ENCODE data around the gene CDS2. TPM values are rescaled to one million over a fixed set of nuclear protein-coding genes. Genes with fewer than 3 reads are reported as not detected.

The CDS2 gene
- total RNA-seq, 1 experiment from 2014 or later = 23.7 TPM

Small RNA genes within 50 kb of the gene (small RNA-seq; reads per million reads assigned to genes)
- gene RF00019 (0 reads per million in 2 experiments), gene RF00568 (0 to 0.06 reads per million in 2 experiments), gene RNA5SP474 (0.02 to 0.12 reads per million in 2 experiments)

Other genes with a start within 250 kb of the CDS2 start
- gene SLC23A2, start 125.5 kb upstream of the CDS2 start, total RNA-seq (2014; rRNA removed; shearing (Covaris generic)) = 17.5 and 20.5 TPM in 2 replicates
- 169 and 183 TPM in 2 replicates for gene TMEM230, start 13.9 kb upstream of the CDS2 start, total RNA-seq (2014; rRNA removed; shearing (Covaris generic))
- gene PCNA, start 7.0 kb upstream of the CDS2 start, total RNA-seq (2014; rRNA removed; shearing (Covaris generic)) = 145 and 157 TPM in 2 replicates
- not detected in 2 replicates for gene PROKR2, start 189.9 kb downstream of the CDS2 start, total RNA-seq (2014; rRNA removed; shearing (Covaris generic))